Keratinocyte (primary cell): ENCODE results near the gene GABRR2. TPM values are rescaled to one million over a fixed set of nuclear protein-coding genes. Genes with fewer than 3 reads are reported as not detected.

Source experiments
- DNase-seq: peaks from one replicate; pipeline ENCODE4 v3.0.0-alpha.2; 2011; ENCODE audit warnings: low read depth, missing footprints, low spot score
- FAIRE-seq: peaks from 2 replicates; lab custom pipeline; 2011; peaks lifted over from hg19 to GRCh38; lab: Jason Lieb, UNC
- H2AFZ ChIP-seq: 2 replicates; pipeline ENCODE4 v1.6.0; 2012; ENCODE audit warnings: low read length, control low read depth, inconsistent platforms; ENCODE audit not compliant: control insufficient read depth
- H3K27ac ChIP-seq: 2 replicates; pipeline ENCODE4 v1.5.1; 2011; ENCODE audit warnings: low read length; ENCODE audit not compliant: control insufficient read depth, insufficient read depth
- H3K27me3 ChIP-seq: 3 replicates; pipeline ENCODE4 v1.6.0; 2011; ENCODE audit warnings: low read length; ENCODE audit not compliant: control insufficient read depth, insufficient read depth; ENCODE audit errors: extremely low read depth
- H3K36me3 ChIP-seq, 2 experiments: 2 replicates in 1 of 2; 3 replicates in 1 of 2; pipeline ENCODE4 v1.5.1; 2011; ENCODE audit warnings: low read length in 2 of 2, mild to moderate bottlenecking in 1 of 2; ENCODE audit not compliant: control insufficient read depth in 2 of 2, insufficient read depth in 2 of 2; ENCODE audit errors: extremely low read depth in 1 of 2
- H3K4me1 ChIP-seq: 3 replicates; pipeline ENCODE4 v1.5.1; 2011; ENCODE audit warnings: low read length; ENCODE audit not compliant: control insufficient read depth, insufficient read depth; ENCODE audit errors: extremely low read depth
- H3K4me2 ChIP-seq: 3 replicates; pipeline ENCODE4 v1.6.0; 2011; ENCODE audit warnings: low read depth, low read length; ENCODE audit not compliant: control insufficient read depth, insufficient read depth; ENCODE audit errors: extremely low read depth
- H3K4me3 ChIP-seq, 3 experiments: fragments of 200-600 bp in 1 of 3; sonication (generic) in 1 of 3; 2 replicates in 2 of 3; 3 replicates in 1 of 3; pipeline ENCODE4 v1.5.1; 2011 to 2016; ENCODE audit warnings: low read length in 3 of 3, mild to moderate bottlenecking in 3 of 3, control low read depth in 2 of 3, inconsistent platforms in 1 of 3, low read depth in 1 of 3, mixed read lengths in 1 of 3, mixed run types in 1 of 3, moderate library complexity in 1 of 3; ENCODE audit not compliant: control insufficient read depth in 2 of 3, insufficient read depth in 2 of 3; ENCODE audit errors: extremely low read depth in 1 of 3
- H3K79me2 ChIP-seq: 2 replicates; pipeline ENCODE4 v1.6.0; 2012; ENCODE audit warnings: low read length; ENCODE audit not compliant: control insufficient read depth, insufficient read depth
- H3K9ac ChIP-seq: 3 replicates; pipeline ENCODE4 v1.6.0; 2011; ENCODE audit warnings: low read length; ENCODE audit not compliant: control insufficient read depth, insufficient read depth; ENCODE audit errors: extremely low read depth
- H3K9me1 ChIP-seq: 3 replicates; pipeline ENCODE4 v1.6.0; 2011; ENCODE audit warnings: low read length; ENCODE audit not compliant: control insufficient read depth, insufficient read depth; ENCODE audit errors: extremely low read depth
- H3K9me3 ChIP-seq: 2 replicates; pipeline ENCODE4 v1.5.1; 2012; ENCODE audit warnings: low read depth, low read length; ENCODE audit not compliant: control insufficient read depth
- H4K20me1 ChIP-seq: 3 replicates; pipeline ENCODE4 v1.6.0; 2011; ENCODE audit warnings: low read length; ENCODE audit not compliant: control insufficient read depth, insufficient read depth; ENCODE audit errors: extremely low read depth
- EZH2 ChIP-seq: IDR thresholded peaks from one replicate; pipeline ENCODE4 v1.6.1; 2012; ENCODE audit warnings: inconsistent platforms, mild to moderate bottlenecking, low read length, moderate library complexity
- dilution Hi-C: fragments of 300-500 bp; cut with MboI; formaldehyde crosslinking; loops from one replicate; pipeline ENCODE4 v1.7.0; 2020; ENCODE audit warnings: low sequenced_read_pairs; ENCODE audit not compliant: extremely low pct_ligation_motif_present
- polyA plus RNA-seq, 5 experiments: library from polyadenylated mRNA; depleted of rRNA in 3 of 5; stranded (reverse) in 3 of 5; stranded (forward) in 1 of 5; unstranded in 1 of 5; fragments of >200 nt; gene quantifications; 1 replicate in 1 of 5; 2 replicates in 3 of 5; 3 replicates in 1 of 5; pipeline versions ENCODE4 v1.2.1 to v1.2.3, GENCODE V29; 2011 to 2012; ENCODE audit warnings: missing spikeins in 2 of 5, low read depth in 1 of 5, low replicate concordance in 1 of 5
- TF ChIP-seq, protein P1 (sequence below), 3 experiments: IDR thresholded peaks in 1 of 3; conservative IDR thresholded peaks in 1 of 3; optimal IDR thresholded peaks in 1 of 3; 2 replicates in 2 of 3; 3 replicates in 1 of 3; pipeline versions ENCODE3 to v1.5.1; 2011; ENCODE audit warnings: low read length in 3 of 3, mild to moderate bottlenecking in 3 of 3, moderate library complexity in 2 of 3, control low read depth in 1 of 3, inconsistent platforms in 1 of 3; ENCODE audit not compliant: insufficient read depth in 2 of 3; ENCODE audit errors: extremely low read depth in 1 of 3

The GABRR2 gene
- polyA plus RNA-seq, 1 donor (not counting 4 experiments of a cell fraction or from before 2014, with no cell fraction given), result 0.03 TPM

DNA sequence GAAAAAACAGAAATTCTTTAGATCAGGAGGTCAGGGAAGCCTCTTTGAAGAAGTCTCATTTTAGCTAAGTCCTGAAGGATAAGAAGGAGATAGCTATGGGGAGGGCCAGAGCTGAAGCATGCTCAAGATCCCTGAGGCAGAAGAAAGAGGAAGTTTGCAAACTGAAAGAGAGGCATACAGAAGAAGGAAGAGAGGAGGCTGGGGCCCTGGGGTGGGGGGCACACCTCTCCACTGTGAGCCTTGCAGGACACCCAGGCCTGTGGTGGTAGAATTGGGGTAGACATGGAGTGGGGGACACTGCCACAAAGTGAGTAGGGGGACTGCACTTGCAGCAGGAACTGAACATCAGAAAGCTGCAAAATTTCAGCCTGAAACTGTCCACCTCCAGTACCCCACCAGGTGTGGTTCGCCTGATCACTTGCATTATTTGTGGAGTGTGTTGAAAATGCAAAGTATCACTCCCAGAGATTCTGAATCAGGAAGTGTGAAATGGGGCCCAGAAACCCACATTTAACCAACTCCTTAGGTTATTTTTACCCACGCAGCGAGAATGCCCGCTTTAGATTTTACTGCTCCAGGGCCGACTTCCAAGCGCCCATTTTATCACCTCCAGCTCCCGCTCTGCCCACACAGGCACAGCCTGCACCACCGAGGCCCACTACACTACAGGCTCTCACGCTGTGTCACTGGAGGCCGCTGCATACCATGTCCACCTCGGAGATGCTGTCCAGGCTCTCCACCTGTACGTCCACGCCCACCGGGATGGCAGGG, 44.0 kb downstream of the GABRR2 start:
- Histone ChIP-seq H4K20me1 (no peaks in the 10 kb centered on the region), H3K4me1 (no peaks in the 10 kb centered on the region), H3K27me3 (peaks cover 24% of the 10 kb centered on the region), H3K9me1 (no peaks in the 10 kb centered on the region), H3K36me3 (no peaks in the 10 kb centered on the region), H3K4me2 (no peak overlapping the region), H3K27ac (no peak overlapping the region), H2AFZ (no peak overlapping the region), H3K4me3 (no peak overlapping the region), H3K79me2 (no peaks in the 10 kb centered on the region), H3K9ac (no peak overlapping the region), H3K9me3 (no peaks in the 10 kb centered on the region)
- TF ChIP-seq, protein P1, sequence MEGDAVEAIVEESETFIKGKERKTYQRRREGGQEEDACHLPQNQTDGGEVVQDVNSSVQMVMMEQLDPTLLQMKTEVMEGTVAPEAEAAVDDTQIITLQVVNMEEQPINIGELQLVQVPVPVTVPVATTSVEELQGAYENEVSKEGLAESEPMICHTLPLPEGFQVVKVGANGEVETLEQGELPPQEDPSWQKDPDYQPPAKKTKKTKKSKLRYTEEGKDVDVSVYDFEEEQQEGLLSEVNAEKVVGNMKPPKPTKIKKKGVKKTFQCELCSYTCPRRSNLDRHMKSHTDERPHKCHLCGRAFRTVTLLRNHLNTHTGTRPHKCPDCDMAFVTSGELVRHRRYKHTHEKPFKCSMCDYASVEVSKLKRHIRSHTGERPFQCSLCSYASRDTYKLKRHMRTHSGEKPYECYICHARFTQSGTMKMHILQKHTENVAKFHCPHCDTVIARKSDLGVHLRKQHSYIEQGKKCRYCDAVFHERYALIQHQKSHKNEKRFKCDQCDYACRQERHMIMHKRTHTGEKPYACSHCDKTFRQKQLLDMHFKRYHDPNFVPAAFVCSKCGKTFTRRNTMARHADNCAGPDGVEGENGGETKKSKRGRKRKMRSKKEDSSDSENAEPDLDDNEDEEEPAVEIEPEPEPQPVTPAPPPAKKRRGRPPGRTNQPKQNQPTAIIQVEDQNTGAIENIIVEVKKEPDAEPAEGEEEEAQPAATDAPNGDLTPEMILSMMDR (optimal IDR thresholded peaks at IDR 0.05 in 1 of 3, IDR thresholded peaks at IDR 0.05 in 1 of 3, conservative IDR thresholded peaks at IDR 0.05 in 1 of 3; ENCODE audit: extremely low read depth in 1 of 3, insufficient read depth in 2 of 3, low read length in 3 of 3), result no peak
- no peak for TF ChIP-seq EZH2
- FAIRE-seq (no peak), DNase-seq (no peak)
- dilution Hi-C loops, result no loop called here

DNA sequence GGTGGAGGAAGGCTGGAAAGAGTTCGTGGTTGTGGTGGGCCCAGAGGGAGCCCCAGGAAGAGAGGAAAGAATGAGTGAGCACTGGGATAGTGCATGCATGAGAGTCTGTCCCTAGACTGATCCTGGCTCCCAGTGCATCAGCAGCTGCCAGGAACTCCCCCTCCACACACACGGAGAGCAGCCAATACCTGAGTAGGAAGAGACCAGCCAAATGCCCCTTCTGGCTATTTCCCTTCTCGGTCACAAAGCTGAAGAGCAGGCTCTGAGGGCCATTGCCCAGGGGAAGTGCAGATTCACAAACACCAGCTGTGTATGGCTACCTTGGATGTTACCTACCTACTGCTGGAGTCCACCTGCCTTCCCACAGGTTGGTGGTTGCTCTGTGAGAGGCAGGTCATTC, 45.1 kb downstream of the GABRR2 start:
- dilution Hi-C loops, result no loop called here
- Histone ChIP-seq H3K79me2 (no peaks in the 10 kb centered on the region), H3K27ac (no peak overlapping the region), H2AFZ (no peak overlapping the region), H3K4me3 (no peak overlapping the region), H3K9me3 (no peaks in the 10 kb centered on the region), H4K20me1 (no peaks in the 10 kb centered on the region), H3K4me1 (no peaks in the 10 kb centered on the region), H3K9me1 (no peaks in the 10 kb centered on the region), H3K36me3 (no peaks in the 10 kb centered on the region), H3K9ac (no peak overlapping the region), H3K4me2 (no peak overlapping the region), H3K27me3 (peaks cover 24% of the 10 kb centered on the region)
- TF ChIP-seq, protein P1 (optimal IDR thresholded peaks at IDR 0.05 in 1 of 3, IDR thresholded peaks at IDR 0.05 in 1 of 3, conservative IDR thresholded peaks at IDR 0.05 in 1 of 3; ENCODE audit: extremely low read depth in 1 of 3, insufficient read depth in 2 of 3, low read length in 3 of 3), result no peak
- TF ChIP-seq EZH2, result no peak
- DNase-seq (no peak), FAIRE-seq (no peak)
